Fibroblast of lung (primary cell): ENCODE measurements around the gene SHISA5.
"Not testable (repeated sequence)": the region's sequence is repeated elsewhere in the genome, so short reads cannot be mapped to it uniquely, and the experiment has no call there.

Experiments used
- EZH2 ChIP-seq: IDR thresholded peaks from 2 replicates; pipeline ENCODE4 v1.5.1; 2012; ENCODE audit warnings: low read length, control low read depth, mild to moderate bottlenecking; ENCODE audit errors: missing control alignments
- TF ChIP-seq, protein P1 (sequence below), 2 donors: IDR thresholded peaks in 1 of 2; conservative IDR thresholded peaks in 1 of 2; 1 replicate in 1 of 2; 2 replicates in 1 of 2; pipeline ENCODE4 v1.5.1; 2011 to 2012; ENCODE audit warnings: low read length in 2 of 2, control low read depth in 1 of 2, inconsistent platforms in 1 of 2, low read depth in 1 of 2, mild to moderate bottlenecking in 1 of 2

GRCh38 chr3:48482822-48483221 lies 21.2 kb downstream of the SHISA5 start:
- TF ChIP-seq EZH2 = not testable (repeated sequence)
- TF ChIP-seq, protein P1, sequence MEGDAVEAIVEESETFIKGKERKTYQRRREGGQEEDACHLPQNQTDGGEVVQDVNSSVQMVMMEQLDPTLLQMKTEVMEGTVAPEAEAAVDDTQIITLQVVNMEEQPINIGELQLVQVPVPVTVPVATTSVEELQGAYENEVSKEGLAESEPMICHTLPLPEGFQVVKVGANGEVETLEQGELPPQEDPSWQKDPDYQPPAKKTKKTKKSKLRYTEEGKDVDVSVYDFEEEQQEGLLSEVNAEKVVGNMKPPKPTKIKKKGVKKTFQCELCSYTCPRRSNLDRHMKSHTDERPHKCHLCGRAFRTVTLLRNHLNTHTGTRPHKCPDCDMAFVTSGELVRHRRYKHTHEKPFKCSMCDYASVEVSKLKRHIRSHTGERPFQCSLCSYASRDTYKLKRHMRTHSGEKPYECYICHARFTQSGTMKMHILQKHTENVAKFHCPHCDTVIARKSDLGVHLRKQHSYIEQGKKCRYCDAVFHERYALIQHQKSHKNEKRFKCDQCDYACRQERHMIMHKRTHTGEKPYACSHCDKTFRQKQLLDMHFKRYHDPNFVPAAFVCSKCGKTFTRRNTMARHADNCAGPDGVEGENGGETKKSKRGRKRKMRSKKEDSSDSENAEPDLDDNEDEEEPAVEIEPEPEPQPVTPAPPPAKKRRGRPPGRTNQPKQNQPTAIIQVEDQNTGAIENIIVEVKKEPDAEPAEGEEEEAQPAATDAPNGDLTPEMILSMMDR (conservative IDR thresholded peaks at IDR 0.05 in 1 of 2, IDR thresholded peaks at IDR 0.05 in 1 of 2; ENCODE audit: low read depth in 1 of 2, low read length in 2 of 2) = not testable (repeated sequence)
